ENCODE results near the gene TLX3. TPM values are rescaled to one million over a fixed set of nuclear protein-coding genes. Genes with fewer than 3 reads are reported as not detected.

TLX3 gene
- total and polyA plus RNA-seq, 2 of the 4 experiments (the other 2 are of a cell fraction) = not detected

DNA sequence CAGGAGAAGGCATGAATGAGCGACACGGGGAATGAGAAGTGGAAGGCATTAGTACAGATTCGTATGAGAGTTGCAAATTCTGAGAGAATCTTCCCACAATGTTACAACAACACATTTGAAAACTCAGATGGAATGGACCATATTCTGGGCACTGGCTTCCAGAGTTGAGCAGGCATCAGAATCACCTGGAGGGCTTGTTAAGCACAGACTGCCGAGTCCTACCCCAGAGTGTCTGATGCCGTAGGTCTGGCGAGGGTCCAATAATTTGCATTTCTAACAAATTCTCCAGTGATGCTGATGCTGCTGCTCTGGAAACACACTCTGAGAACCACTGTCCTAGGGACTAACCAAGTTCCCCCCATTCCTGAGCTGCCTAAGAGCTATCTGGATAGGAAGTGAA is 2.9 kb upstream of the TLX3 start:
- Histone ChIP-seq H3K9ac (ENCODE audit: low read depth, low read length) (no peak overlapping the region), H3K27me3 (ENCODE audit: control insufficient read depth, insufficient read depth, low read length) (peaks cover 72% of the 10 kb centered on the region), H2AK5ac (ENCODE audit: low read depth, low read length) (no peak overlapping the region), H3K56ac (ENCODE audit: extremely low read depth, insufficient read depth, low read length) (no peak overlapping the region), H3K4ac (ENCODE audit: low read depth, low read length) (no peak overlapping the region), H4K8ac (ENCODE audit: low read depth in 2 of 2, low read length in 2 of 2) (no peak overlapping the region), H2BK15ac (ENCODE audit: low read depth, low read length) (no peak overlapping the region), H3K79me1 (ENCODE audit: low read depth in 1 of 2, low read length in 2 of 2) (no peaks in the 10 kb centered on the region), H3K4me1 (ENCODE audit: control insufficient read depth, insufficient read depth, low read length) (no peaks in the 10 kb centered on the region), H3K18ac (ENCODE audit: low read depth, low read length) (no peak overlapping the region), H3K4me3 (ENCODE audit: insufficient read depth, low read depth, low read length) (no peak overlapping the region), H4K91ac (ENCODE audit: insufficient read depth, low read depth, low read length) (no peak overlapping the region), H2AK9ac (replicated peaks; ENCODE audit: low read depth, low read length, poor library complexity) (no peak overlapping the region), H3K4me2 (ENCODE audit: low read depth, low read length) (no peak overlapping the region), H2BK5ac (ENCODE audit: low read depth, low read length, poor library complexity, severe bottlenecking) (no peak overlapping the region), H3K23ac (ENCODE audit: low read depth, low read length) (no peak overlapping the region), H3K14ac (replicated peaks; ENCODE audit: low read depth, low read length) (no peak overlapping the region), H3K9me3 (ENCODE audit: control insufficient read depth, insufficient read depth, low read length) (peaks cover 14% of the 10 kb centered on the region), H4K20me1 (ENCODE audit: insufficient read depth, low read length) (peaks cover 7% of the 10 kb centered on the region), H2AFZ (replicated peaks; ENCODE audit: low read length, poor library complexity) (no peak overlapping the region), H3K9me1 (ENCODE audit: insufficient read depth, low read length) (no peaks in the 10 kb centered on the region), H3K36me3 (ENCODE audit: control insufficient read depth, insufficient read depth, low read length) (no peaks in the 10 kb centered on the region), H3K27ac (ENCODE audit: insufficient read depth, low read length) (no peak overlapping the region), H2BK120ac (ENCODE audit: low read depth, low read length) (no peak overlapping the region), H2BK20ac (ENCODE audit: low read depth, low read length) (no peak overlapping the region), H4K5ac (ENCODE audit: low read depth, low read length) (no peak overlapping the region)
- no peak for ATAC-seq (ENCODE audit: low read depth)
- intact Hi-C loops (cut with micrococcal nuclease) = no loop called here
- DNase-seq = no peak
- dilution Hi-C loops (cut with HindIII; ENCODE audit: low sequenced_read_pairs, unreplicated experiment) = no loop called here
- BruUV-seq (replicated peaks) = no TSS peak
- no CpG with 5 or more reads among the region's 6 CpGs for WGBS, 2 experiments (ENCODE audit: extremely low coverage in 2 of 2, insufficient read length in 1 of 2)
- POLR2A ChIA-PET (ENCODE audit: unreplicated experiment) = no interaction called here
- in situ Hi-C loops (cut with MboI; ENCODE audit: low sequenced_read_pairs) = no loop called here
- CTCF ChIA-PET = interaction anchor here (1.0 kb wide), 1 partner anchor 99 kb away, joined by 3 read pairs; no protein-coding TSS in a partner anchor
- TF ChIP-seq CTCF (conservative IDR thresholded peaks at IDR 0.05; ENCODE audit: low read depth, low read length) = no peak
- no peak for TF ChIP-seq FOS (IDR thresholded peaks at IDR 0.05; ENCODE audit: low read depth, low read length)
- no peak for TF ChIP-seq RCOR1 (IDR thresholded peaks at IDR 0.05; ENCODE audit: insufficient replicate concordance, low read length)
- TF ChIP-seq MXI1 (IDR thresholded peaks at IDR 0.05; ENCODE audit: borderline replicate concordance, low read depth, low read length) = no peak
- TF ChIP-seq MAFK (IDR thresholded peaks at IDR 0.05; ENCODE audit: low read depth, low read length) = no peak
- TF ChIP-seq RFX5 (IDR thresholded peaks at IDR 0.05; ENCODE audit: low read depth, low read length) = no peak
- no peak for TF ChIP-seq RAD21 (IDR thresholded peaks at IDR 0.05; ENCODE audit: low read length)
- no peak for TF ChIP-seq BHLHE40 (IDR thresholded peaks at IDR 0.05; ENCODE audit: low read depth, low read length)
- TF ChIP-seq NFE2L2 (IDR thresholded peaks at IDR 0.05; ENCODE audit: low read depth, low read length) = no peak
- TF ChIP-seq, protein P1, sequence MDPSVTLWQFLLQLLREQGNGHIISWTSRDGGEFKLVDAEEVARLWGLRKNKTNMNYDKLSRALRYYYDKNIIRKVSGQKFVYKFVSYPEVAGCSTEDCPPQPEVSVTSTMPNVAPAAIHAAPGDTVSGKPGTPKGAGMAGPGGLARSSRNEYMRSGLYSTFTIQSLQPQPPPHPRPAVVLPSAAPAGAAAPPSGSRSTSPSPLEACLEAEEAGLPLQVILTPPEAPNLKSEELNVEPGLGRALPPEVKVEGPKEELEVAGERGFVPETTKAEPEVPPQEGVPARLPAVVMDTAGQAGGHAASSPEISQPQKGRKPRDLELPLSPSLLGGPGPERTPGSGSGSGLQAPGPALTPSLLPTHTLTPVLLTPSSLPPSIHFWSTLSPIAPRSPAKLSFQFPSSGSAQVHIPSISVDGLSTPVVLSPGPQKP (IDR thresholded peaks at IDR 0.05; ENCODE audit: borderline replicate concordance, low read depth, low read length) = no peak
- no peak for TF ChIP-seq POLR2A (IDR thresholded peaks at IDR 0.05; ENCODE audit: low read depth, low read length)
- no peak for TF ChIP-seq CEBPB (IDR thresholded peaks at IDR 0.05; ENCODE audit: low read depth, low read length)
- TF ChIP-seq USF2 (IDR thresholded peaks at IDR 0.05; ENCODE audit: low read depth, low read length) = no peak
